AML-193 (cell line): Measurements from ENCODE around the gene ZNF423.

Experiments
- DNase-seq, 2 experiments: peaks; one replicate each; lab custom pipeline; 2025; lab: John Stamatoyannopoulos, UW

ZNF423 gene

DNA sequence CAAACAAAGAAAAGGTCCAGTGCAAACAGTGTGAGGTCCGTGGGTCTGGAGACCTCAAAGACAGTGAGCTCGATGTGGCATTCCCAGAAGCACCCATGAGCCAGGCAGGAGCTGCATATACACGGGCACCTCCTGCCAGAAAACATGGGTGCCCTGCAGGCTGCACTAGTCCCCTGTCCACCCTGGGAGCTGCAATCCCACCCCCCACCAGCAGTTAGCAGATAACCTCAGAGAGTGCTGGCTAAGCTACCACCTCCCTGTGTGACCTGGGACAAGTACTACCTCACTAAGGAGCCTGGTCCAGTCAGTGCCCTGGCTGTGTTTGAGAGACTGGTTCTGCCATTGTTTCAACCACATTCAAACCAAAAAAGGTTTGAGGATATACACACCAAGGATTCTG is 135.7 kb downstream of the ZNF423 start:
- DNase-seq = no peak

DNA sequence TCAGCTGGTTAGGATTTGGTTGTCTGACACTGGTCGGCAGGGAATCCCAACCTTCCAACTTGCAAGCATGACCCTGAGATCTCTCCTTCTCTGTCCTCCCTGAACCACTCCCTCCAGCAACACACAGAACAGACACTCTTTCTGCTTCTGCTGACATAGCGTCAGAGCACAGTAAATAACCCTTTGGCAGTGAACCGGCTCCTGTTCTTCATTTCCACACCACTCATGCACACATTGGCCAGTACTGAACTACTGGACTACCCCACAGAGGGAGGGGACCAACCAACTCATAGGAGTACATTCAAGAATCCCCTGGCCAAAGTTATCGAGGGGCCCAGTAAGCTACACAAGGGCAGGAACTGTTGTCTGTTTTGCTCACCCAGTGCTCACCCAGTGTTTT is 138.2 kb downstream of the ZNF423 start:
- DNase-seq = no peak

DNA sequence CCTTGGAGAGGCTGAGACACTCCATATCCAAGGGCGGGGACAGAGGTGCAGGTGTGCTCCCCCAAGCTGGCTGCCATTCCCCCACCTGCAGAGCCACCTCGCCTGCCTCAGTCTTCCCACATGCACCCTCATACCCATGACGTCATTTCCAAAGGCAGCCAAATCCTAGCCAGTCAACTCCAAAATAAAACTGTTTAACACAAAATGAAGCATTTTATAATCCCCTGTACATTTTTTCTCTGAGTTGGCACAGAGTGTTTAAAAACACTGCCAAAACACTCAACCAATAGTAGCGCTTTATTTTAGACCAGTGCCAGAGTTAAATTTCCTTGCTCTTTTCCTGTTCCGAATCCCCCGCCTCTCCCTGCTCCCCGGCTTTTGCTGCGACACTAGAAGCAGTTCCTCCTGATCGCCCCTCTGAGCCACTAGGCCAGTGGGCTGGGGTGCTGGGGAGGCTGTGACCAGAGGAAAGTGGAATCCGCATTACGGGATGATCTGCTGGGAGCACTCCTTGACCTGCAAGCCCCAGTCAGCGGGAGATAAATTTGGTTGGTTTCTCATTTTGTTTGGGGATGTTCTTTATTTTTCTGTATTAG is 139.5 kb downstream of the ZNF423 start:
- DNase-seq = no peak

DNA sequence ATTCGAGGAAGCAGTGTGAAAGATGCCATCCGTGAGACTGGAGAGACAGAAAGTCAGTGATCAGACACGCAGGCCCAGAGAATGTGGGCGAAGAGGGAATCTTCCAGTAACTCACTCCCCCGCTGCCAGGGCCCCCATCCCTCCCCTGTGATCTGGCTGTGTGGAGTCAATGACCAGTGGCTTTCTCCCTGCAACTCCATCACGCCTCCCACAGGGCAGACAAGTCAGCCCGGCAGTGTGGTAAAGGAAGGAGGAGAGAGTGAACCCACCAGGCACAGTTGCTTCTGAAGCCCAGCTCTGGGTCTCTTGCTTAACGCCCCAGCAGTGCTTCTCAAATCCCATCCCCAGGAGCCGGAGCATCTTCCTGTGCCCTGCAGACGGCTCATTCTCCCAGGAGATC is 142.1 kb downstream of the ZNF423 start:
- no peak for DNase-seq

DNA sequence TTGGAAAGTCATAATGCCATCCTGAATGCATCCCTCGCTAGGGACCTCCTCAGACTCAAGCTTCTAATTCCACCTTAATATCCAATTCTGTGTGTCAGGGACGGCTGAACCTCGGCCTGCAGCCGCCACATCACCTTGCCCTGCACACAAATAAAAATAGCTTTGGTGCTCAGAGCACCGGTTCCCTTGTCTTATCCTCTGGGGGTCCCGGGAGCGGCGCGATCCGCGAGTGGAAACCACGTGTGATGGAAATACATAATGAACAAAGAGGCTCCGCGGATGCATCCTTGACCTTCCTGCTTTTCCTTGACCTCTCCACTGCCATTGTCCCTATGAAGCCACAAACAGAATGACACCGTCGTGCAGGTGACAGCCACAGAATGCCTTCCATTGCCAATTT is 143.4 kb downstream of the ZNF423 start:
- no peak for DNase-seq

DNA sequence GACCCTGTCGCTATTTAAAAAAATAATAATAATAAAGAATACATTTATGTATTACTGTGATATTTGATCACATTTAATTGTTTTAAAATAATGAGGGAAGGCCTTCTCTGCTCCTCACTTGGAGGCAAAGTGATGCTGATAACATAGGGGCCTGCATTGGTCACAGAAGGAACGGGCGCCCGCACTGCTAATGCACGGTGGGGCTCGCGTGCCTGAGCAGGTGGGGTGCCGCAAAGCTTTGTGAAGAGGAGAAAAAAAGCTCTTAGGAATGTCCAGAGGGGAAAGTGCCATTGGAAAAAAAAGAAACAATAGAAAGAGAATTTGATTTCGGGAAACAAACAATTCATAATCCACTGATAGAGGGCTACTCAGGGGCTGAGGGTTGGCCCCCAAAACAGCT is 143.8 kb downstream of the ZNF423 start:
- DNase-seq = no peak

DNA sequence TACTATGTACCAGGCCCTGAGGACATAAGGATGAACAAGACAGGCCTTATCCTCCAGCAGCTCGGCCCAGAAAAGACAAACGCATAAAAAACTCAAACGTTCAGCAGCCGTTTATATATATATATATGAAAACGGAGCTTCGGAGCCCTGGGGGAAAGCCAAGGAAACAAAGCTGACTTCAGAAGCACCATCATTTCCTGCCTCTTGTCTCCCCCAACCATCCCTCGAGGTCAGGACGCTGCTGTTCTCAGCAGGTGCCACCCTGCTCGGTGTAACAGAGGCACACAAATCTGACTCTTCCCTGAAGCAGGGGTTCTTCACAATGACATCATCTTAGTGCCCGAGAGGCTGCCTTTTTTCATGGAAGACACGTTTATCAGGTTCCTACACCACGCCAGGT is 146.9 kb downstream of the ZNF423 start:
- DNase-seq = no peak

DNA sequence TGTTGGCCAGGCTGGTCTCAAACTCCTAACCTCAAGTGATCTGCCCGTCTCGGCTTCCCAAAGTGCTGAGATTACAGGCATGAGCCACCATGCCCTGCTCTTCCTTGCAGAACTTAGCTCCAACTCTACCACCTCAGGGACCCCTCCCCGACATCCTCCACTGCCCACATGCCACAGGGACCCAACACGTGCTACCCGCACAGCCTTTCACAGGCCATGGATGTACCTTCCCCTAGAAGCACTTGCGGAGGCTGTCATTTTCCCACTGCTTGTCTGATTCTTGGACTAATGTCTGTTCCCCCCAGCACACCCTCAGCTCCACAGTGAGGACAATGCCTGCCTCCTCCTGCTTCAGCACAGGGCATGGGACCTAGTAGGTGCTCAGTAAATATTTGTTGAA is 147.4 kb downstream of the ZNF423 start:
- DNase-seq = no peak

DNA sequence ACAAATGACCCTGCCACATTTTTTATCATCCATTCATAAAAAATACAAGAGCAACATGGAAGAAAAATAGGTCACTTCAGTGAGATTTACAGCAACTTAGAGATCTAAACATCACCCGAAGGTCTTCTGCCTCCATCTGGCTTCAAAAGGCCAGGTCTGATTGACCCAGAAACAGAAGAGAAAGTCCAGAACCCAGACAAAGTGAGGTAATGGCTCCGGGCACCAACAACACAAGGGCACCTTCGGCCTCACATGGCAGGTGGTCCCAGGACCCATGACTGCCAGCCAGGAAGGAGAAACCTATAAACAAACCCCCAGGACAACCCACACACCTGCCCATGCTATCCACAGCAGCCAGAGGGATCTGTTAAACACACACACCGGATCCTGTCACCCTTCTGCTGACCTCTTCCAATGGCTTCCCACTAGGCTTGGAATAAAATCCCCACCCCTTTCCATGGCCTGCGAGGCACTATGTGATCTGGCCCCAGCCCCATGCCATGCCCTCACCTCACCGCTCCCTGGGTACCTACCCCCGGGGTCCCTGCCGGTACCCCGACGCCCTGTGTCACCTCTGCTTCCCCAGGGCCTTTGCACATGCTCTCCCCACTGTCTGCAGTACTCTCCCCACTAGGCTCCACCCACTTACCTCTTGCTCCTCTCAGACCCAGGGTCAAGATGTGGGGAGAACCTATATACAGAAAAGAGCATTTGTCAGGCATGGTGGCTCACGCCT is 149.1 kb downstream of the ZNF423 start:
- DNase-seq = no peak

DNA sequence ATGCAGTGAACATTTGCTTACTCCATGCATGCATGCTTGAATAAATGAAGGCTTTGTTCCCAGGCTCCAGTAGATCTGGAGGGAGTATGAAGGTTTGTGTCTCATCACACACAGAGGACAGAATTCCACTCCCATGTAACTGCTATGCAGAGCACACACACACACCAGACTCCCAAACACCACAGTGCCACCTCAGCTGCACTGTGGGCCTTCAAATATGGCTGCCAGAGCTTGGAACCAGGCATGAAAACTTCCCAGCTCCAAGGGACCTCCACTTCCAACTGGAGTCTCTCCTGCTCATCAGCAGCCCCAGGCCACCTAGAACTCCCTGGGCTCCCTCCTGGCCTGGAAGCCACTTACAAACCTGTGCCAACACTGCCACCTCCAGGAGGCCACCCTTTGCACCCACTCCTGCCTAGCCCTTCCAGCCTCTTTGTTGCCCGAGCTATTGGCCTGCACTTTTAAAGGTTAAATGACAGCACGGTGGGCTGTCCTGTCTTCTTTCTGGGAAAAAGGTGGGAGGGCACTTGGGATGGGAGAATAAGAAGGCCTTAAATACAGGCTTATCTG is 151.2 kb downstream of the ZNF423 start:
- no peak for DNase-seq

DNA sequence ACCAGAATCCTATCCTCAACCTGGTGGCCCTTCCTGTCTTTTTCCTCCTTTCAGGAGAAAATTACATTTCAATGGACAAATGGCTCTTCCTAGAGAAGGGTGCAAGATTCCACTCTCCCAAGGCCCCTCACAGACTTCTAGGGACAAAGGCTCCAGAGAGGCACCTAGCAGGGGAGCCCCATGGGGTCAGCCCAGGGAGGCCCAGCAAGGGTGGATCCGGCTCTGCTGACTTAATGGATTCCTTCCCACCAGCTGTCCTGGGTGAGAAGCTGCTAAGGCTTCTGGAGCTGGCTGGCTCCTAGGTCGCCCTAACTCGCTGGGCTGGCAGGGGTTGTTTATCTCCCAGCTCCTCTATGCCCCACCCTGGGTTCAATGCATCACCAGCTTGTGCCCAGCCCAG is 152.4 kb downstream of the ZNF423 start:
- DNase-seq = no peak

DNA sequence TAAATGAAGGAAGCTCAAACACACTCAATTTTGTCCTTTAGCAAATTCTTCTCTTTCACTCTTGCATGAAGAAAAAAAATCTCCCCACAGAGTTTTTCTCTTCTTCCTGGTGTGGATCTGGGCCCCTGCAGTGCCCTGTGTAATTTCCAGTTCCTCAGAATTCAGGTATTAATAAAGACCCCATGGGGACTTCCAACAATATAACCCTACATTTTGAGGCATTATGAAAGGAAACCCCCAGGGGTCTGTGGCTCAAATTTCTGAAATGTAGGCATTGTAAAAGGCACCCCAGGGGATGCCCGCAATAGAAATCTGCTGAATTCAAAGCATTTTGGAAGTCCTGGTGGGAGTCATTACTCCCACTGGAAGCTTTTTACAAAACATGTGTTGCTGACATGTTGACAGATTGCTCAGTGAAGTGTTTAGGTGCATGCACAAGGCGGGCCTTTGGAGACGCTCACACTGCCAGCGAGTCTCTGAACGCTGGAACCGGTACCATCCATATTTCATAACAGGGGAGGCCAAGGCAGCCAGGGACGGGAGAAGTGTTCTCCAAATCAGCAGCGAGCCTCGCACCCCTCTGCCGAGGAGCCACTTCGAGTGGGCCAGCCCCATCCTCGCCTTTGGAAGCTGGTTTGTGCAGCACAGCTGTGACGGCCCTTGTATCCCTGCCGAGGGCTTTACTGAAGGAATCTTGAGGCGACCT is 154.0 kb downstream of the ZNF423 start:
- DNase-seq = no peak

DNA sequence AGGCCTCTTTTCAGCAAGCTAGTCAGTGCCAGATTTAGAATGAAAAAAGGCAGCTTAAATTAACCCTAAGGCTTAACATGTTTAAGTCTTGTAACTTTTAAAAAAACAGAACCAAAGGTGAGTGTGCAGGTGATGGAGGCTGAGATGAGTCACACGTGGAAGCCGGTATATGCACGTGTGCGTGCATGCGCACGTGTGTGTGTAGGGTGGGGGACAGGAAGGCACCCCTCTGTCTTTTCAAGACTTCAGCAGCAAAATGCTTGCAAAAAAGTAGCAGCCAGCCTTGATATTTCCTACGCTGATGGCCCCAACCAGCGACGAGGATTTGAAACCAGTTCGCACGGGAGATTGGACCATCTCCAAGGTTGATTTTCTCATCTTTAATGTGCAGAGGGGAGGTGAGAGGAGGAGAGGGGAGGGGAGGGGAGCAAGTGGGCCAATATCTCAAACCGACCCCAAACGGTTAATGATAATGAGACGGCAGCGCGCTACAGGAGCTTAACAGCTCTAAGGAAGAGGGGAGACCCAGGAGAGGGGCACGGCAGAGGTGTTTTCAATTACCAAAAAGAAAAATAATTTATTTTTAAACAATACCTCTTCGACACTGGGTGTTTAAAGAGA is 154.7 kb downstream of the ZNF423 start:
- no peak for DNase-seq

DNA sequence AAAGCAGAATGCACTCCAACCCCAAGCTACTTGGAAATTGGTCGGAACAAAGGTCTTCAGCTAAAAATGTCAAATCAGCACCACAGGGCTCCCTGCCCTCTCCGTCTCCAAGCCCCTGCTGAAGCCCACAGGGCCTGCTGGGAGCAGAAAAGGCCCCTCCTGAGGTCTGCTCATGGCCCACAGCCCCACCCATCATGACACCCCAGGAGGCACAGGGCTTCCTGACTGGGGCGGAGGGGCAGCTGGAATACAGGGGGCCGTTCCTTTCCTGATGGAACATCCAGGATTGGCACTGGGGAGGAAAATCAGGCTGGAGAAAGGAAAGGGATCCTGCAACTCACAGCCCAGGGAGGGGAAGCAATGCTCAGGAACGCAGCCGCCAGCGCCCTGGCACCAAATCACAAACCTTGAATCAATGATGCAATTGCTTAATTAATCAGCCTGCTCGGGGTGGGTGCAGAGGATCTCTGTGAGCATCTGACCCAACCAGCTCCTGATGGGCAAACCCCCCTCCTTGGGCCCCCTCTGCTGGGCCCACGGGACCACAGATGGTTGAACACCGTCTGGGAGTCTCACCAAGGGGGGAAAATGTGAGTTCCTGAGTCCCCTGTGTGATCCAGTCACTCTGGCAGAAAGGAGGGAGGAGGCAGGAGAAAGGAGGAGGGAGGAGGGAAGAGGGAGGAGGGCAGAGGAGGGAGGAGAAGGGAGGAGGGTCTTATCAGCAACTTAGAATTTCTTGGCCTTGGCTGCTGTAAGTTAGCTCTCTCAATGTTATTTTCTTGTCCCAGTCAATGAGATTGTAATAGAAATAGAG is 155.5 kb downstream of the ZNF423 start:
- DNase-seq = no peak

DNA sequence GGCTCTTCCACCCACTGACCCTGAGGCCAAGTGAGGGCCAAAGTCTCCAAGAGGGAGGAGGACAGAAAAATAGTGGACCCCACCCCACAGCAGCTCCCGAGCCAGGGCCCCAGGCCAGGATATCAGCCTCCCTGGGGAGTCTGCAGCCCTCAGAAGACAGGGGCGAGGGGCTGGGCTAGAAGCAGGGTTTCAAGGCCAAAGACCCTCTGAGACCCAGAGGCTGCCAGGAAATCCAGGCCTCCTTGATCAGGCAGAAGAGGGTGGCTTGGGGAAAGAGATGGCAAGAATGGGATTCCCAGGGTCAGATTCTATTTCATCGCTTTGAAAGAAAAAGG is 156.1 kb downstream of the ZNF423 start:
- DNase-seq = no peak

DNA sequence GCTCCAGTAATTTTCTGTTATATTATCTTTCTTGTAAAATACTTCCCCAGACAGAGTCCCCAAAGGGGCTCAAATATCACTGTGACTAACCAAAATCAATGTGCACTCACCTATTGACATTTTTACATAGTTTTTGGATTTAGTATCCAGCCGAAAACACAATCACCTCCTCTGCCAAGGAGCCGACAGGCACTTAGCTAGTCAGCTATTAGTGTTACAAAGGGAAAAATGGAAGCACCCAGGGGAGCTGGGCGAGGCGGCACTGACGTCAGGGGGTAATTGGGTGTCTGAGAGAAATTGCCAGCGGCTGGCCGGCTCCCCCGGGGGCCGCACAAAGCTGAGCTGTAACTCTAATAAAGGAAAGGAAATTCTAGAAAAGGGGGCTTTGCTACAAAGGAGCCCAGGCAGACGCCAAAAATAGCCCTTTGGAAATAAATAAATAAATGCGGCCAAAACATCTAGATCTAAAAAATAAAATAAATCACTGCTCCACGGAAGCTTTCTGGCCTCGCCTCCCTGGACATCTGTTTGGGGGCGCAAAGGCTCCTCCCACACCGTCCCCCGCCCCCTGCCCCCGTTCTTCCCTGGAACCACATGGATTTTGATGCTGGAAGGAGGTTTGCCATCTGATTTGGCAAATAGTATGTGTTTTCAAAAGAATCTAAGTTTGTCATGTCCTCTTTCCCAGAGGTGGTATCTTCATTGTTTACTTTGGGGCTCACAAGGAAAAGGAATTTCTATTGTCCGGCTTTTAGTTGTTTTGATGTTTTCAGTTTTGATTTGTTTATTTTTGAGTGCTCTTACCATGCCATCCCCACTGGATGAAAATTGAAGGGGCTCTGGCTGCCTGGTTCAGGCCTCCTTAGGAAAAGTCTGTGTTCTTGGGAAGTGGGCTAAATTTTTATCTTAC is 156.7 kb downstream of the ZNF423 start:
- DNase-seq = no peak

DNA sequence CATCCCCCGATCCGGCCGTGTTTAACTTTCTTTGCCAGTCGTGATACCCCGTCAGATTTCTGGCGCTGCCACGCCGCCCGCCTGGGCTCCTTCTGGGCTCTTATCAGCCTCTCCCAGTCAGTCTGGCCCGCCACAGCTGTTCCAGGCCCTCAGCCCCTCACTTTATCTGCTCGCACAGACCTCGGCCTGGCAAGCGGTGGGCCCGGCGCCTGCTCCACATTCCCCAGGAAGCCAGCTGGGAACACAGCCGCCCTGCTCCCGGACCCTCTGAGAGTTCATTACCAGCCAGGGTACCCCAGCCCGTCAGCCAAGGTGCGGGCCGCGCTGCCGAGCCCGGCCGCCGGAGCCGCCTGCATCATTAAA is 157.5 kb downstream of the ZNF423 start:
- no peak for DNase-seq

DNA sequence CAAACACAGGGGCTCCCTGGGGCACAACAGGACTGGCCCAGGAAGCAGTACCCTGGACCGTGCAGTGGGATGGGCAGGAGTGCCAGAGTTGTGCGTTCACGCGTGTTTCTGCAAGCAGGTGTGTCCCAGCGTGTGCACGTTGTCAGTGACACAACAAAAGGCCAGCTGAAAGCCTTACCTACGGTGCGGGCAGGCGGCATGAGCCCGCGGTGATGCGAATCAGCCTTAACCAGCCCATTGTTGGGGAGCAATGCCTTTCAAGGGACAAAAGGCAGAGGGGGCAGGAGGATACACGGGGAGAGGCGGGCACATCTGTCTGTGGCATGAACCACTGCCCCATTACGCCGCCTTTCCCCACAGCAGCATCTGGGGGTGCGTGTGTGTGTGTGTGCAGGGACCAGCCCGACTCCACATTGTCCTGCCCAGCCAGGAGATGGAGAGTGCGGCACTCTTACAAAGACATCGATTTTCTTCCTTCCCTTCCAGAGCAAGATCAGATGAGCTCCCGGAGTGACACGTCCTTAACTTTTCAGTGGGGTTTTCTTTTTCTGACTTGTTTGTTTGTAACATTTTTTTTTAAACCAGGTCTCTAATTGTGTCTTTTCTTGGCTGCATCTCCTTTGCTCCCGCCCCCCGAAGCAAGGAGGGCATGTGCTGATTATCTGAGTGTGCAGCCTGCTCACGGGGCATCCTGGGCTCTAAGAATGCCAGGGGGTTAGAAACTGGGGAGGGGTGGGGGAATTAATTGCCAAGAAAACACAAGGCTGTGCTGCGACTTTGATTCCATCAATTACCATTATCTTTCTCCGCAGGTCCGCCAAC is 158.1 kb downstream of the ZNF423 start:
- DNase-seq = no peak

DNA sequence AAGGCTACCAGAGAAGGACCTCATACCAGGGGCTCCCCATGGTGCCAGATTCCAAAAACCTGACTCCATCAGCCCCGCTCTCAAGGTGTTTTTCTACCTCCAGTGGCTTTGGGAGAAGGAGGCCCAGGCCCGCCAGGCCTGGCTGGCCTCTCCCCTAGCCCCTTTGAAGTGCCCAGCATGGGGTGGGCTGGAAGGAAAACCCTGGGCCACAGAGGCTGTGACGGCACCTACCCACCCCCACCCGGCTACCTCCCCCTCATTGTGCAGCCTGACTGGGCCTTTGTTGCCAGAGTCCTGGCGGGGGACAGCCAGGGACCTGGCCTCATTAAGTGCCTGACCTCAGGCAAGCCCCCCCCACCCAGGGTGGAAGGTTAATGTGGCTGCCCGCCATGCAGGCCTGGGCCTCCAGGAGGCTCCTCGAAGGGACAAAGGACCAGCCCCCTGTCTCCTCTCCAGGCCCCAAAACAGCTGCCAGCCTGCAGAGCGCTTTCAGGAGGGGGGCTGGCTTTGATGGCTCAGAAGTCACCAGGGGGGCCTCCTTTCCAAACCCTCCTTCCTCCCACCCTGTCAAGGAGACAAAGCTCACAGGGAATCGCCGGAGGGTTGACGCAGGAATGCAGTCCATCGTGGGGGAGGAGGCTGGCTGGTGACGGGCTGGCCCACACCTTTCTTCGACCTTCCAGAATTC is 159.4 kb downstream of the ZNF423 start:
- no peak for DNase-seq
